Gastroesophageal sphincter (tissue), 4 donors: ENCODE results near the gene SLAMF9. TPM values are rescaled to one million over a fixed set of nuclear protein-coding genes. Genes with fewer than 3 reads are reported as not detected.

Source experiments
- ATAC-seq: fragments of 150-250 bp; one replicate; pipeline ENCODE4 v1.9.1; 2016; ENCODE audit warnings: mild to moderate bottlenecking, moderate library complexity
- H3K27ac ChIP-seq, 4 donors: fragments of 200-600 bp; sonication (generic) in 3 of 4; 1 replicate in 3 of 4; 2 replicates in 1 of 4; pipeline ENCODE4 v1.5.1; 2016 to 2019
- H3K27me3 ChIP-seq: fragments of 200-600 bp; sonication (generic); one replicate; pipeline ENCODE4 v1.5.1; 2019
- H3K36me3 ChIP-seq, 2 donors: fragments of 200-600 bp; sonication (generic); one replicate each; pipeline ENCODE4 v1.5.1; 2019; ENCODE audit warnings: control low read depth in 1 of 2
- H3K4me1 ChIP-seq, 3 donors: fragments of 200-600 bp; sonication (generic); 1 replicate in 2 of 3; 2 replicates in 1 of 3; pipeline ENCODE4 v1.5.1; 2016 to 2019; ENCODE audit warnings: control low read depth in 2 of 3
- H3K4me3 ChIP-seq, 2 donors: fragments of 200-600 bp; sonication (generic); one replicate each; pipeline ENCODE4 v1.5.1; 2019; ENCODE audit warnings: mild to moderate bottlenecking in 1 of 2, moderate library complexity in 1 of 2
- H3K9me3 ChIP-seq, 3 donors: fragments of 200-600 bp; sonication (generic); one replicate each; pipeline ENCODE4 v1.5.1; 2017 to 2019; ENCODE audit warnings: control low read depth in 2 of 3
- EP300 ChIP-seq: sonication (generic); formaldehyde crosslinking; IDR thresholded peaks from one replicate; pipeline ENCODE4 v1.6.1; 2017; ENCODE audit warnings: antibody characterized with exemption, mild to moderate bottlenecking
- POLR2A ChIP-seq, 2 donors: fragments of 450-650 bp; IDR thresholded peaks; one replicate each; pipeline ENCODE4 v1.6.1; 2017; ENCODE audit warnings: antibody characterized with exemption in 2 of 2, mild to moderate bottlenecking in 2 of 2, moderate library complexity in 1 of 2
- POLR2AphosphoS5 ChIP-seq: sonication (generic); formaldehyde crosslinking; IDR thresholded peaks from one replicate; pipeline ENCODE4 v1.6.1; 2017; ENCODE audit warnings: antibody characterized with exemption
- WGBS, 2 donors: methylation state at CpG; one replicate each; pipeline ENCODE4 v1.1.5; 2018; ENCODE audit warnings: low coverage in 1 of 2; 5-methylcytosine and 5-hydroxymethylcytosine counted together
- total RNA-seq, 4 donors: library from RNA; depleted of rRNA; stranded (reverse); fragments of >200 nt; gene quantifications; one replicate each; pipeline ENCODE4 v1.1.0, GENCODE V29; 2016
- TF ChIP-seq, protein P1 (sequence below), 4 experiments: fragments of 200-600 bp in 2 of 4; fragments of 450-650 bp in 2 of 4; sonication (generic) in 1 of 4; IDR thresholded peaks; one replicate each; pipeline ENCODE4 v1.5.1; 2017 to 2019; ENCODE audit warnings: antibody characterized with exemption in 4 of 4, mild to moderate bottlenecking in 2 of 4, moderate library complexity in 2 of 4

SLAMF9 gene
- total RNA-seq, 4 donors from 2014 or later, result not detected

DNA sequence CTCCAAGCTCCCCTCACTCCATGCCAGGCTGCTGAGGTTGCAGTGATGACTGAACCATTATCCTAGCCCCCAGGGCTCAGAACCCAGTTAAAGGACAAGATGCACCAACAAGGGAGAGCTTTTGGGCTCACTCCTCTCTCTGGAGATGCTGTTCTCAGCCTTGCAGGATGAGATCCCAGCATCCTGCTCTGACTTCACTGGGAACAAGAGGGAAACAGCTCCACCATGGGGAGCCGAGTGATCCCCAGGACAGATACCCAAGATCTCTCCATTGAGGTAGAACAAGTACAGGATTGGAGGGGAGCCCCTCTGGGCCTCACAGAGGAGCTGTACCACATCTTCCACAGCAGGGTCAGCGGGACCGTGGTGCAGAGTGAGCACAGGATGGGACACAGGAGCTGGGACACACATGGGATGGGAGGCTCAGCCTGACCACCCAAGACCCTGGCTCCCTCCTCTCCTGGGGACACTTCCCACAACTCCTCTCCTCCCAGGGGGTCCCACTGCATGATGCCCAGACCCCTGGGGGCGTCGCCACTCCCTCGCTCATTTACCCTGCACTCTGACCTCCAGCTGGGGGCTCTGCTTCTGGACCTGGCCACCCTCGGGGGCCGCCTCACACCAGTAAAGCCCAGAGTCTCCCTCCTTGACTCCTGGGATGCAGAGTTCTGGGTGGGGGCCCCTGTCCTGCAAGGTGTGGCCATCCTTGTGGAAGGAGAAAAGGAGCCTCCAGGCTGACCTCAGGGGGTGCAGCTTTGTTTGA, 18.6 kb upstream of the SLAMF9 start:
- no peaks in the 10 kb centered on the region for H3K36me3 ChIP-seq
- no peak for ATAC-seq
- peaks cover 23% of the 10 kb centered on the region for H3K27me3 ChIP-seq
- WGBS, 2 donors, result no CpG with 5 or more reads among the region's 8 CpGs
- TF ChIP-seq POLR2AphosphoS5, result no peak
- no peak for TF ChIP-seq EP300
- TF ChIP-seq, protein P1, sequence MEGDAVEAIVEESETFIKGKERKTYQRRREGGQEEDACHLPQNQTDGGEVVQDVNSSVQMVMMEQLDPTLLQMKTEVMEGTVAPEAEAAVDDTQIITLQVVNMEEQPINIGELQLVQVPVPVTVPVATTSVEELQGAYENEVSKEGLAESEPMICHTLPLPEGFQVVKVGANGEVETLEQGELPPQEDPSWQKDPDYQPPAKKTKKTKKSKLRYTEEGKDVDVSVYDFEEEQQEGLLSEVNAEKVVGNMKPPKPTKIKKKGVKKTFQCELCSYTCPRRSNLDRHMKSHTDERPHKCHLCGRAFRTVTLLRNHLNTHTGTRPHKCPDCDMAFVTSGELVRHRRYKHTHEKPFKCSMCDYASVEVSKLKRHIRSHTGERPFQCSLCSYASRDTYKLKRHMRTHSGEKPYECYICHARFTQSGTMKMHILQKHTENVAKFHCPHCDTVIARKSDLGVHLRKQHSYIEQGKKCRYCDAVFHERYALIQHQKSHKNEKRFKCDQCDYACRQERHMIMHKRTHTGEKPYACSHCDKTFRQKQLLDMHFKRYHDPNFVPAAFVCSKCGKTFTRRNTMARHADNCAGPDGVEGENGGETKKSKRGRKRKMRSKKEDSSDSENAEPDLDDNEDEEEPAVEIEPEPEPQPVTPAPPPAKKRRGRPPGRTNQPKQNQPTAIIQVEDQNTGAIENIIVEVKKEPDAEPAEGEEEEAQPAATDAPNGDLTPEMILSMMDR (IDR thresholded peaks at IDR 0.05), result no peak
- no peak overlapping the region for H3K4me3 ChIP-seq
- H3K27ac ChIP-seq, result no peak overlapping the region
- no peaks in the 10 kb centered on the region for H3K4me1 ChIP-seq
- H3K9me3 ChIP-seq, result no peaks in the 10 kb centered on the region

DNA sequence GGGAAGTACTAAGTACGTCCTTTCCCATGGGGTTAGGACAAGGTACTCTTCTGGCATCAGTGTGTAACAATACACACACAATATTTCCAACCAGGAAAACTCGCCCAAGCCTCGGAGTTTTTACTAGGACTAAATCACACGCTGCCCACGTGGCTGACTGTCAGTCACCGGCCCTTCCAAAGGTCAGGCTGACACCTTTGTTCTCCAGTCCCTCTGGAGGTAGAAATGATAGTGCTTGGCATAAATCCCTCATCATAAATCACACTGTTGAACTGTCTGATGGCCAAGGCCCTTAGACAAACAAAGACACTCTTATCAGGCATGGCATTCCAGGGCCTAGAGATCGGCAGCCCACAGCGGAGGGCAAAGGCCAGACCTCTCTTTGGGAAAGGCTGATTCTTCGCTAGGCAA, 16.9 kb upstream of the SLAMF9 start:
- Histone ChIP-seq H3K9me3 (peaks cover 0 to 6% (median 0%) of the 10 kb centered on the region in 3 donors), H3K4me3 (no peak overlapping the region), H3K36me3 (no peaks in the 10 kb centered on the region), H3K27me3 (peaks cover 23% of the 10 kb centered on the region), H3K4me1 (no peaks in the 10 kb centered on the region), H3K27ac (no peak overlapping the region)
- TF ChIP-seq, protein P1 (IDR thresholded peaks at IDR 0.05), result no peak
- TF ChIP-seq EP300 (no peak), POLR2A (IDR thresholded peaks at IDR 0.05) (no peak), POLR2AphosphoS5 (no peak)
- no peak for ATAC-seq
- WGBS, 2 donors, result 44 to 51% methylated on average over 5 to 8 of the region's 9 CpGs

DNA sequence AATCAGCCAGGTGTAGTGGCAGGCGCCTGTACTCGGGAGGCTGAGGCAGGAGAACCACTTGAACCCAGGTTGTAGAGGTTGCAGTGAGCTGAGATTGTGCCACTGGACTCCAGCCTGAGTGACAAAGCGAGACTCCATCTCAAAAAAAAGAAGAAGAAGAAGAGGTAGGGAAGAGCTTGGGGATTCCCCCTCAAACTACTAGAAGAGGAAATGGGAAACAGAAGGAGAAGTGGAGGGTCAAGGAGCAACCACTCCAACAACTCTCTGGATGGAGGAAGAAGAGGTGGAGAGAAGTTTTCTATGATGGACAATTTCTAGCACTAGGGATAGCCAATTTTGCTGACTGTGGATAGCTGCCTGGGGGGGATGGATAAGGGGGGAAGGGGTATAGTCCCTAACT, 14.9 kb upstream of the SLAMF9 start:
- WGBS, 2 donors, result 88% methylated on average over 2 of the region's 3 CpGs; no CpG with 5 or more reads in 1 of the 2 donors
- Histone ChIP-seq H3K4me1 (no peaks in the 10 kb centered on the region), H3K27me3 (peaks cover 26% of the 10 kb centered on the region), H3K36me3 (no peaks in the 10 kb centered on the region), H3K27ac (no peak overlapping the region), H3K4me3 (no peak overlapping the region), H3K9me3 (peaks cover 0 to 6% (median 0%) of the 10 kb centered on the region in 3 donors)
- TF ChIP-seq POLR2AphosphoS5, result no peak
- TF ChIP-seq, protein P1 (IDR thresholded peaks at IDR 0.05), result no peak
- no peak for TF ChIP-seq EP300
- no peak for TF ChIP-seq POLR2A (IDR thresholded peaks at IDR 0.05)
- no peak for ATAC-seq

DNA sequence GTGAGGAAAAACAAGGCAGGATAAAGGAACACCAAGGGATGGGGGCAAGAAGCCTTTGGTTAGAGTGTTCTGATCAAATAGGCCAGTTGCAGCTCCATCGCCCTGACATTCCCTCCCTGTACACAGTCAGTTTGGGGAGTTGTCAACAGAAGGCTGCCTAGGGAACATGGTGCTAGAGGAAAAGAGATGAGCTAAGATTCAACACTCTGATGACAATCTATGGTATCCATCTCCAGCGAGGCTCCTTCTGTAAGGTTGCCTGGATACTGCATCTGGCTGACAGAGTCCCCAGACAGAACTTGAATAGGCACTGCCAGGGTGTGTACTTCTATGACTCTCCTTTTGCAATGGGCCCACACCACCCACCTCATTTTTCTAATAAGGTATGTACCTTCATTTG, 11.2 kb upstream of the SLAMF9 start:
- Histone ChIP-seq H3K27me3 (peaks cover 12% of the 10 kb centered on the region), H3K27ac (no peak overlapping the region), H3K36me3 (no peaks in the 10 kb centered on the region), H3K9me3 (peaks cover 0 to 6% (median 0%) of the 10 kb centered on the region in 3 donors), H3K4me1 (no peaks in the 10 kb centered on the region), H3K4me3 (no peak overlapping the region)
- WGBS, 2 donors, result 78 to 80% methylated on average over 1 to 2 of the region's 2 CpGs
- TF ChIP-seq, protein P1 (IDR thresholded peaks at IDR 0.05), result no peak
- TF ChIP-seq POLR2AphosphoS5 (no peak), EP300 (no peak), POLR2A (IDR thresholded peaks at IDR 0.05) (no peak)
- no peak for ATAC-seq

DNA sequence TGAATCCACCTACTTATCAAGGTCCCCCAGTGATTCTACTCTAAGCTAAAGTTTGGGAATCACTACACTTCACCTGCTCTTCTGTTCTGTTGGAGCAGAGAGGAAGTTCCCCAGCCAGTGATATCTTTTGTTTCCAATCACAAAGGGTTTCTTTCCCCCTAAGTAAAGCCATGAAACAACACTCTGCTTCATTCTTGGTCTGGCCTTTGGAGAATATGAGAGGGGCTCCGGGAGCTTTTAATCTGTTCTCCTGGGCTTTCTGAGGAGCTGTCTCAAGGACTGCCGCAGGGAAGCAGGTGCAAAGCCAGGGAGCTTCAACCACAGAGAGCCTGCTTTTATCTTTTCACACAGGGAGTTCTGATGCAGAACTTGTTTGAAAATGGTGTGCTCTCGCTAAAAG, 10.1 kb upstream of the SLAMF9 start:
- no peak overlapping the region for H3K4me3 ChIP-seq
- H3K27me3 ChIP-seq, result peaks cover 12% of the 10 kb centered on the region
- H3K27ac ChIP-seq, result no peak overlapping the region
- WGBS, 2 donors, result 54 to 100% methylated on average over 1 to 3 of the region's 3 CpGs
- H3K4me1 ChIP-seq, result no peaks in the 10 kb centered on the region
- no peaks in the 10 kb centered on the region for H3K36me3 ChIP-seq
- TF ChIP-seq EP300, result no peak
- TF ChIP-seq POLR2AphosphoS5, result no peak
- no peak for TF ChIP-seq POLR2A (IDR thresholded peaks at IDR 0.05)
- TF ChIP-seq, protein P1 (IDR thresholded peaks at IDR 0.05), result no peak
- H3K9me3 ChIP-seq, result peaks cover 0 to 6% (median 0%) of the 10 kb centered on the region in 3 donors
- no peak for ATAC-seq
